GM18526 (cell line): ENCODE measurements around the gene PGM1.

Experiments
- POLR2A ChIP-seq: IDR thresholded peaks from 3 replicates; pipeline ENCODE4 v1.6.1; 2011; ENCODE audit not compliant: insufficient read length; ENCODE audit errors: extremely low read depth

The PGM1 gene

GRCh38 chr1:63665824-63666223 is 72.6 kb downstream of the PGM1 start:
- TF ChIP-seq POLR2A, result no peak

DNA sequence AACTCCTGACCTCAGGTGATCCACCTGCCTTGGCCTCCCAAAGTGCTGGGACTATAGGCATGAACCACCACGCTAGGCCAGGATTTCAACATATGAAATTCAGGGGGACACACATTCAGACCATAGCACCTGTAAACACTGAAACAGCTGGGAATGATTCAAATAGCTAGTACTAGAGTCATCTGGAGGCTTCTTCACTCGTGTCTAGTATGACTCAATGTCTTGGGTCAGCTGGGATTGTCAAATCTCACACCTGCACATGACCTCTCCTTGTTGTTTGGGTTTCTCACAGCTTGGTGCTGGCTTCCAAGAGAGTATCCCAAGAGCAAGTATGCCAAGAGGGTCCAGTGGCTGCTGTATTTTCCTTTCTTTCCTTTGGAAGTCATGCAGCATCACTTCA is 75.1 kb downstream of the PGM1 start:
- no peak for TF ChIP-seq POLR2A

DNA sequence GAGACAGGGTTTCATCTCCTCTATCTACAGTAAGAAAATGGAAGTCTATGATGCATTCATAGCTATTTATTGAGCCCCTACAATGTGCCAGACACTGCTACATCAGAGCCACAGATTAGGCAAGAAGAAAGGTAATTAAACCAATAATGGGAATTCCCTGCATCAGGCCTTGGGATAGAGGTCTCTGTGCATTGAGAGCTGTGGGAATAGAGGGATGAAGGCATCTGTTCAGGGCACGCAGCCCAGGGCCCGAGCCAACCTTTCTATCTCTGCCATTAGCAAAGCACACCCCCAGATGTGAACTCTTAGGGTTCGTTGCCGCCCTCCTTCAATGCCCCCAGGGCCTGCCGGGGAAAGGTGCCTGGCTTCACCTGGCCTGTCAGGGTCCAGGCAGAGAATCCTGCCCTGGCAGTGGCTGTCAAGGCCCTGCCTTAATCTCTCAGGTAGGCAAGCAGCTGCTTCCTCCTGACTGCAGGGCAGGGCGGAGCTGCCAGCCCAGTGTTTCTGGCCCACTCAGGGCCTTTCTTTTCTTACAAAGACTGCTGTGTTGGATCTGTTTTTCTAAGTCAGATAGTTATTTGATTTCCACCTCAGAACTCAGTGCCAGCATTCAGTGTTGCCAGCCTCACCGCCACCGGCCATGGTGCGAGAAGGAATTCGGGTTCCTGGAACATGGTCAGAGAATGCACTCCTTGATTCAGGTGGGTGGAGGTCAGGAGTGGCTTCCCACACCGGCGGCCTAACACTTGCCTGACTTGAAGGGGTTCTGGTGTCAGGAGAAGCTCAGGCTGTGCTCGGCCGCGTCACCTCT is 76.1 kb downstream of the PGM1 start:
- no peak for TF ChIP-seq POLR2A

- no peak for TF ChIP-seq POLR2A
These were observed 77.0 kb downstream of the PGM1 start for GRCh38 chr1:63670164-63670563.

DNA sequence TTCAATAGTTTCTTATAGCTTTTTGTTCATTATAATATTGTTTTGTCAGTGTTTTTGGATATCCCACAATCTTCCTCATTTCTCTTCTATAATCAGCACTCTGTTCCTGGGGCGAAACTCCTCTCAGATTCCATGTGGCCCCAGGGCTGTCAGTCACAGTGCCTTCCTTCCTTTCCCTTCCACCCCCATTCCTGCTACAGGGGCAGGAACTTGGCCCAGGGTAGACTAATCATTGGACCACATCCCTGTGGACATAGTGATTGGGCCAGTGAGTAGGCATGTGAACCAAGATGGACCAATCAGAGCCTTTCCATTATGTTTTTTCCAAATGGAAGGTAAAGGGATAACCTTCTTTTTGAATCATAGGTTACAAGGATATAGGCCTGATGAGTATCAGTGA is 78.3 kb downstream of the PGM1 start:
- TF ChIP-seq POLR2A, result no peak

GRCh38 chr1:63674238-63674864 is 81.1 kb downstream of the PGM1 start:
- no peak for TF ChIP-seq POLR2A

- no peak for TF ChIP-seq POLR2A
These were observed 81.7 kb downstream of the PGM1 start for GRCh38 chr1:63674865-63675419.

GRCh38 chr1:63675420-63675931 is 82.3 kb downstream of the PGM1 start:
- TF ChIP-seq POLR2A, result no peak

DNA sequence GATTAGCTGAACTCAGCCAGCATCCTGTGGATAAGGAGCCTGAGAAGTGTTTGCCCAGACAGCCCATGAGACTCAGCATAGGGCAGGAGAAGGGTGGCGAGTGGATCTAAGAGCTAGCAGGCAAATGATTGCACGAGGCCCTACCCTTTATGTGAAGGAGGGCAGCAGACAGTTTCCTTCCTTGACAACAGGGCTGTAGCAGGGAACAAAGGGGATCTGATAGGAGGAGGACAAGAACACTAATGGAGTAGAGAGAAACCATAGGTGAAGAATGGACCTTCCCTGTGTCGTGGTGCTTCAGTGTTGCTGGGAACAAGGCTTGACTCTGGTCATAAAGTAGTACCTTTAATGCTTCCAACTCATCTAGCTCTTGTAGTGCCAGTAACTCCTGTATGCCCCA is 84.3 kb downstream of the PGM1 start:
- no peak for TF ChIP-seq POLR2A

DNA sequence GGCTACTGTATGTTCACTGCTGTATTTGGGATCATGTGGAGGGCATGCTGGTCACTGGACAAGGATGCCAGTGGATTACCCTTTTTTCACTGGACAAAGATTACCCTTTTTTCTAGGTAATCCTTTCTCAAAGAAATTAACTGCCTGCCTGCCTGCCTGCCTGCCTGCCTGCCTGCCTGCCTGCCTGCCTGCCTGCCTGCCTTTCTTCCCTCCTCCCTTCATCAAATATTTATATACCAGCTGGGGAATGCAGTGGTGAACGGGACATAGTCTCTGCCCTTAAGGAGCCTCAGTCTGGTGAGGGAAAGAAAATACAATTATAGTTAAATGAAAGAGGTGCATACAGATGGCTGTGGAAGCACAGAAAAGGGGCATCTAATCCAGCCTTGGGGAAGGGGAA is 85.0 kb downstream of the PGM1 start:
- TF ChIP-seq POLR2A, result no peak

- no peak for TF ChIP-seq POLR2A
These were observed 85.9 kb downstream of the PGM1 start for GRCh38 chr1:63679076-63679475.

DNA sequence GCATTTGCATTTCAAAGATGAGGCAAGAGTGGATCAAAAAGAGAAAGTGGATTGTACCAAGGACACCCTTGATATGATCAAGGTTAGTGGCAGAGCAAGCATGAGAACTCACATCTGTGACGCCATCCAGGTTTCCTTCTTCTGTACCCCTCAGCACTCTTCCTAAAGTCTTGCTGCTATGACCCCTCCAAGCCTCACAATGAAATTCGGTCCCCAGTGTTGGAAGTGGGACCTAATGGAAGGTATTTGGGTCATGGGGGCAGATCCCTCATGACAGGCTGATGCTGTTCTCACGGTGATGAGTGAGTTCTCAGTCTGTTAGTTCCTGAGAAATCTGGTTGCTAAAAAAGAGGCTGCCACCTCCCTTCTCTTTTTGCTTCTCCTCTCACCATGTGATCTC is 86.4 kb downstream of the PGM1 start:
- no peak for TF ChIP-seq POLR2A

- TF ChIP-seq POLR2A, result no peak
These were observed 89.7 kb downstream of the PGM1 start for GRCh38 chr1:63682936-63683335.

- no peak for TF ChIP-seq POLR2A
These were observed 90.5 kb downstream of the PGM1 start for GRCh38 chr1:63683759-63684158.

DNA sequence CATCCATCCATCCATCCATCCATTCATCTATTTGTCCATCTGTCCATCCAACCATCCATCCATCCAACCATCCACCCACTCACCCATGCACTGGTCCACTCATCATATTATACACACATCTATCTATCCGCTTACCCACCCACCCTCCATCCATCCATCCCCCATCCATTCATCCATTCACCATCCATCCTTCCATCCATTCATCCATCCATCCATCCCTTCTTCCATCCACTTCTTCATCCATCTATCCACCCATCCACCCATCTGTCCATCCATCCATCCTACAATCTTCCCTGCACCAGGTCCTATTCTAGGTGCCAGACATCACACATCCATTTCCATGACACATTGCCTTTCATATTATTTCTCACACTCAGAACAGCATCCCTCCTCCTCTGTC is 93.5 kb downstream of the PGM1 start:
- TF ChIP-seq POLR2A, result no peak

GRCh38 chr1:63688302-63688890 is 95.2 kb downstream of the PGM1 start:
- TF ChIP-seq POLR2A, result no peak
